GM12892 (cell line): ENCODE results near the gene AHRR.

Experiments used
- POLR2A ChIP-seq: IDR thresholded peaks from 2 replicates; pipeline ENCODE4 v1.6.1; 2011; ENCODE audit warnings: low read depth, low read length, control low read depth
- POLR2AphosphoS5 ChIP-seq: IDR thresholded peaks from 2 replicates; pipeline ENCODE4 v1.6.1; 2011; ENCODE audit warnings: low read depth, low read length, control low read depth
- TAF1 ChIP-seq: IDR thresholded peaks from 2 replicates; pipeline ENCODE4 v1.6.1; 2011; ENCODE audit warnings: low read depth, mild to moderate bottlenecking, control low read depth, low read length, borderline replicate concordance

DNA sequence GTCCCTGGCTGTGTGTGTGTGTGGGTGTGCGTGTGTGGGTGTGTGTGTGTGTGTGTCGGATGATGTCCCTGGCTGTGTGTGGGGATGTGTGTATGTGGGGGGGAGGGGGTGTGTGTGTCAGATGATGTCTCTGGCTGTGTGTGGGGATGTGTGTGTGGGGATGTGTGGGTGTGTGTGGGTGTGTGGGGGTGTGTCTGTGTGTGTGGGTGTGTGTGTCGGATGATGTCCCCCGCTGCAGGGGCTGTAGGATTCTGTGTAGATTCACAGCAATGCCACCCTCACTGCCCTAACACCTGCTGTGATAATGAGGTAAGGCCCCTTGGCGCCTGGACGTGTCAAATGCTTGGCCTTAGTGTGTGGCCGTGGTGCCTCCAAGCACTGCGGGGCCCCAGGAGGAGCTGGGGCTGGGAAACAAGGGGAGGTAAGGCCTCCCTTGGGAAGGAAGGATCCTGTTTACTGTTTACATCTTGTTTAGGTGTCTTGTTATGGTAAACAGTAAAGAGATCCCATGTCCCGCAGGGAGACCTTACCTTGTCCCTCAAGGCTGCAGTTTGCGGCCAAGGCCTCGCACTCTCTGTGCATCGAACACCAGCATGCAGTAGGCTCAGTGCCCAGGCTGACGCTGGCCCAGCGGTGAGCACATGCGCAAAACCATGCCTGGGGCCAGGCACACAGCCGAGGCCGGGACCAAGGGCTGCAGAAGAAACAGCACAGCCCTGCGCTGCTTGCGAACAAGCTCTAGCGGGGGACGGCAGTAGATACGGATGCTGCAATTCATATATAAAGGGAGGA, 24.1 kb downstream of the AHRR start:
- TF ChIP-seq POLR2AphosphoS5, result no peak
- no peak for TF ChIP-seq POLR2A
- no peak for TF ChIP-seq TAF1
